ENCODE measurements around the gene CCM2L.

CCM2L gene

GRCh38 chr20:31996996-31997395 is 13.2 kb upstream of the CCM2L start:
- DNase-seq = no peak

- no peak for DNase-seq
Measured at GRCh38 chr20:31998246-31998645, 12.0 kb upstream of the CCM2L start.

DNA sequence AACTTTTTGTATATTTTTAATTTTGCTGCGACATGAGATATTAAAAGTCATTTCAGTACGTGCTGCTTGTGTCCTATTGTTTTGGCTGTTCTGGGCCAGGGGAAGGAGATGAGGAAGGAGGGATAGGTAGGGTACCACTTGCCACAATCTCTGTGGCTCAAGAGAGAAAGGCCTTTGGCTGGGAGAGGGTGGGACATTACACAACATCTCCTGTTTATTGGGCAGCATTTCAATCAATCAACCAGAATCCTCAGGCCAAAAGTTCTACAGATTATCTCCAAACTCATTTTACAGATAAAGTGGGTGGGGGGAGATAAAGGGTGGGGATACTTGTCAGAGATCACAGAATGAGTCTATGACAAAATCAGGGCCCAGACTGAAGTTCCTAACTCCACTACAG is 6.9 kb upstream of the CCM2L start:
- no peak for DNase-seq

DNA sequence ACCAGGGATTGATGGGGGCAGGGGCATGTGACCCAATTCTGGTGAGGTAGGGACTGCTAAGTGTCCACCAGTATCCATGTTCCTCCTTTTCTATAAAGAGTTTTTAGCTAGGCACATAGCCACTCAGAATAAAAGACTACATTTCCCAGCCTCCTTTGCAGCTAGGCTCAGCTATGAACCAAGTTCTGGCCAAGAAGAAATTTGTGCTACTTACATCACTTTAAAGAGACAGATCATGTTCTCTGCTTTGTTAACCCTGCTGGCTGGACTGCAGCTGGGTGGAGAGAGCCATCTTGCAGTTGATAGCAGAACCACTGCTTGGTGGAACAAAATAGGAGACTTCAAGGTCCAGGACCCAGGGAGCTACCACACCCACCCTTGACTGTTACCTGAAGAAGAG is 5.3 kb upstream of the CCM2L start:
- DNase-seq = no peak

DNA sequence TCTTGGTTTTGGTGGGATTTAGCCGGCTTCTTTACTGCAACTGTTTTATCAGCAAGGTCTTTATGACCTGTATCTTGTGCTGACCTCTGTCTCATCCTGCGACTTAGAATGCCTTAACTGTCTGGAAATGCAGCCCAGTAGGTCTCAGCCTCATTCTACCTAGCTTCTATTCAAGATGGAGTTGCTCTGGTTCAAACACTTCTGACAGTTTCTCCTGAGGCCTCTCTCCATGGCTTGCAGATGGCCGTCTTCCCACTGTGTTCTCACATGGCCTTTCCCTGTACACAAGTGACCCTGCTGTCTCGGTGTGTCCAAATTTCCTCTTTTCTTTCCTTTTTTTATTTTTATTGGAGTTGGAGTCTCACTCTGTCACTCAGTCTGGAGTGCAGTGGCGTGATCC is 4.2 kb upstream of the CCM2L start:
- no peak for DNase-seq

DNA sequence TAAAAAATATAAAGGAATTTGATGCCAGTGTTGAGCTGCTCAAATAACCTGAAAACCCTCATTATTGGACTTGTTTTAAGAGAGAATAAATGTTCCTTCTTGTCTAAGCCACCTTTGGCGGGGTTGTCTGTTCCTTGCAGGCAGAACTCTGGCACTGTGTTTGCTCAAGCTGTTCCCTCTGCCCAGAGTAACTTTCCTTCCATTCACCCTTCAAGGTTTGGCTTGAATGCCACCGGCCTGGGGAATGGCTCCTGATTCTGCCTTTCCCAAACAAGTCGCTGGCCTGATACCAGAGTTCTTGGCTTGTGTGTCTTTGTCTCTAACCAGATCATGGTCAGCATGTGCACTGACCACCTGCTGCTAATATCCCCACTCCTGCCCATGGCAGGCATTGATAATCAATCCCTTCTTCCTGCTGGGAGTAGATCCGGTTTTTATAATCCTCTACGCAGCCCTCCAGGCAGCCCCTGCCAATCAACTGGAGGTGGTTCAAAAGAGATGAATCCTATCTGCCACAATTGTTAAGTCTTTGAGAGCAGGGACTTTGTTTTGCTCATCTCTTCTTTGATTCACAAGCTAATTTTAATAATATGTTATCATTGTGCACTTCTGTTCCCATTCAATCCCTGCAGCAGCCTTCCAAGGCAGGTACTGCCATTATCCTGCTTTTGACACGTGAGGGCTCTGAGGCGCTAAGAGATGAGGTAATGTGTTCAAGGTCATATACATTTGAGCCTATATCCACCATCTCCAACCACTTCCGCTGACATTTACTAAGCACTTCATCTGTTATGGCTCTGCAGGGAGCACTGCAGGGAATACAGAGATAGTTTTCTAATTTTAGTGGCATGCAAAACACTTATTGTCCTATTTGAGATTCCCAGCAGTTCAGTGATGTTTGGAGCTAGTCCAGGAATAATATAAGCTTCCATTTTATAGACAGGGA is 3.1 kb upstream of the CCM2L start:
- DNase-seq = no peak

DNA sequence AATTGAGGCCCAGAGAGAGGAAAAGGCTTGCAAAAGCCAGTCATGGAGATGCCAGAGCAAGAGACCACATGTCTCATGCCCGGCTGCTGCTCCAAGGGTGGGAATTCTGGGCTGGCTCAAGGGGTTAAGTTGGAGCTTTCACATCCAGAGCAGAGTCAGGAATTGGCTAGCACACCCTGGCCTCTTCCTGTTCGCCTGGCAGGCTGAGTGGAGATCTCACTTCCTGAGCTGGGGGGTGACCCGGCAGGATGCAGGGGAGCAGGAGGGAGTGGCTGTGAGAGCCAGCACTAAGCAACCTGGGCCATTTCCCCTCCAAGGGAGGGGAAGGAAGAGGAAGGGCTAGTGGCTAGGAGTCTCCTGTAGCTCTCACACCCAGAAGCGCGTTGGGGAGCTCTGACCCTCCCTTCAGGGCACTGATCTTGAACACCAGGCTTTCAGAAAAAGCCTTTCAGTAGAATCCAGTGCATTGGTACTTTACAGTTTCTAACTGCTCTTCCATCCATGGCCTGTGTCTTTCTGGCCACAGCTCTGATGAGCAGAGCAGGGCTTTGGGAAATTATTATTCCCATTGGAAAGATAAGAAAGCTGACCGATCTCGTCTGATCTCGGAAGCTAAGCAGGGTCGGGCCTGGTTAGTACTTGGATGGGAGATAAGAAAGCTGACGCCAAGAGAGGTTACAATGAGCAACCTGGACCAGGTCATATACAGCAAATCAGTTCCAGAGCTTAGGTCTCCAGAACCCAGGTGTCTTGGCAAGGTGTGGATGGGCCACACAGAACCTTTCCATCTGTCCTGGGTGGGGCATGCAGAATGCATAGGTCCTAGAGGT is 2.2 kb upstream of the CCM2L start:
- no peak for DNase-seq

DNA sequence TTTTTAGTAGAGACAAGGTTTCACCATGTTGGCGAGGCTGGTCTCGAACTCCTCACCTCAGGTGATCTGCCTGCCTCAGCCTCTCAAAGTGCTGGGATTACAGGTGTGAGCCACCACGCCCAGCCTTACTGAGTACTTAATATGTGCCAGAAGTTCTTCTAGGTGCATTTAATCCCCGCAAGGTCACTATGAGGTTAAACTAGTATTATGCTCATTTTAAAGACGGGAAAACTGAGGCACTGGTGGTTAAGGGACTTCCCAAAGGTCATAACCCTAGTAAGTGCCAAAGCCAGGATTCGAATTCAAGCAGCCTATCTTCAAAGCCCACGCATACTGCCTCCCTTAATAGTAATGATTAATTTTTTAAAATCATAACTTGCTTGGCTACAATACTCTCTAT is 674 bp upstream of the CCM2L start:
- DNase-seq = no peak

- no peak for DNase-seq
Measured at GRCh38 chr20:32010666-32011065, 428 bp downstream of the CCM2L start.

GRCh38 chr20:32012159-32012688 is 2.0 kb downstream of the CCM2L start:
- no peak for DNase-seq

DNA sequence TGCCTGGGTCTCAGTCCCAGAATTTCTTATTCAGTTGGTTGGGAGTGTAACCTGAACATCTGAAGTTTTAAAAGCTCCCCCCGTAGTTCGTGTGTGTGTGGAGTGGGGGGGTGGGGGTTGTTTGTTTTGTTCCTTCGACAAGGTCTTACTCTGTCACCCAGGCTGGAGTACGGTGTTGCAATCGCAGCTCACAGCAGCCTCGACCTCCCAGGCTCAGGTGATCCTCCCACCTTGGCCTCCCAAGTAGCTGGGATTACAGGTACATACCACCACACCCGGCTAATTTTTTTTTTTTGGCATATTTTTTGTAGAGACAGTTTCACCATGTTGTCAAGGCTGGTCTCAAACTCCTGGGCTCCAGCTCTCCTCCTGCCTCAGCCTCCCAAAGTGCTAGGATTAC is 3.1 kb downstream of the CCM2L start:
- no peak for DNase-seq

GRCh38 chr20:32017711-32018251 is 7.5 kb downstream of the CCM2L start:
- DNase-seq = peak; percentile 57

GRCh38 chr20:32018269-32019155 is 8.3 kb downstream of the CCM2L start:
- DNase-seq = peak; percentile 74

DNA sequence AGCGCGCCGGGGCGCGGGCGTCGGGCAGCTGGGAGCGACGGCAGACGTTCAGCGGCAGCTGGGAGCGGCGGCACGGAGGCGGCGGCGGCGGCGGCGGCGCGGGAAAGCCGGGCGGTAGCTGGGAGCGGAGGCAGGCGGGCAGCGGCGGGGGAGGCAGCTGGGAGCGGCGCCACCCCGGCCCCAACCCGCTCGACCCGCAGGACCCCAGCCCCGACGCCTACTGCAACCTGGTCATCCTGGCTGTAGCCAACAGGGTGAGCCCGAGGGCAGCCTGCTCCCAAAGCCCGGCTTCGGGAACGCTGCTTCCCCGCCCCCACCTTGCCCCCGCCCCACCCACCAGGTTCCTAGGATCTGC is 8.9 kb downstream of the CCM2L start:
- no peak for DNase-seq

- no peak for DNase-seq
Measured at GRCh38 chr20:32019563-32020463, 9.6 kb downstream of the CCM2L start.

- DNase-seq = no peak
Measured at GRCh38 chr20:32021091-32021490, 10.9 kb downstream of the CCM2L start.

DNA sequence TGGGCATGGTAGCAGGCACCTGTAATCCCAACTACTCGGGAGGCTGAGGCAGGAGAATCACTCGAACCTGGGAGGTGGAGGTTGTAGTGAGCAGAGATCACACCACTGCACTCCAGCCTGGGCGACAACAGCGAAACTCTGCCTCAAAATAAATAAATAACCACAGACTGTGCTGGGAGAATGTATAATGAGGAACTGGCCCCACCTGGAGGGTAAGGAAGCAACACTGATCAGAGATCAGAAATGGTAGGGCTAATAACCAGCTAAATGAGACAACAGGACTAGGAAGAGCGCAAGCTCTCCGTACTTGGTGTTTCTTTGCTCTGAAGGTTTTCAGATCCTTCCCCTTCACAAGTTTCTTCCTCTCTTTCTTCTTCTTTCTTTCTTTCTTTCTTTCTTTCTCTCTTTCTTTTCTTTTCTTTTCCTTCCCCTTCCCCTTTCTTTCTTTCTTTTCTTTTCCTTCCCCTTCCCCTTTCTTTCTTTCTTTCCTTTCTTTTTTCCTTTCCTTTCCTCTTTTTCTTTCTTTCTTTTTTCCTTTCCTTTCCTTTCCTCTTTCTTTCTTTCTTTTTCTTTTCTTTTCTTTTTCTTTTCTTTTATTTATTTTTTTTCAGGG is 14.6 kb downstream of the CCM2L start:
- no peak for DNase-seq

- DNase-seq = no peak
Measured at GRCh38 chr20:32027643-32028042, 17.4 kb downstream of the CCM2L start.

GRCh38 chr20:32028647-32029372 is 18.6 kb downstream of the CCM2L start:
- no peak for DNase-seq

GRCh38 chr20:32029561-32029960 is 19.3 kb downstream of the CCM2L start:
- DNase-seq = no peak
